ENCODE measurements around the gene GAS2L1.

DNA sequence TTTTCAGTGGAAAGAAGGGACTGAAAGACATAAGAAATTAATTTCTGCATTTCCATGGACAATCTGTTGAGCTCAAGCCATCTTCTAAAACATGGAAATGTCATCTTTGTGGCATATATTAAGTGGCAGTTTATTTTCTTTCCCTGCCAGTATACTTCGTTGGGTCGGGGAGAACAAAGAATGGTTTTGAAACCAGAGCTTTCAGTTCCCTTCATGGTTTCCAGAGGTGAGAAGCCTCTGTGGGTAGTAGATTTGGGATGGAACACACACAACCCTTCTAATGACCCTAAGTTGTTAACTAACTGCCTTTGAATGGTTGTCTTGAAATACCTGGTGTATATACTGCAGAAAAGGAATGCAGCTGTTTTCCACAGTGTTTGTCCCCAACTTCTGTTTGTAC is 17.6 kb upstream of the GAS2L1 start:
- TF ChIP-seq, protein P1, sequence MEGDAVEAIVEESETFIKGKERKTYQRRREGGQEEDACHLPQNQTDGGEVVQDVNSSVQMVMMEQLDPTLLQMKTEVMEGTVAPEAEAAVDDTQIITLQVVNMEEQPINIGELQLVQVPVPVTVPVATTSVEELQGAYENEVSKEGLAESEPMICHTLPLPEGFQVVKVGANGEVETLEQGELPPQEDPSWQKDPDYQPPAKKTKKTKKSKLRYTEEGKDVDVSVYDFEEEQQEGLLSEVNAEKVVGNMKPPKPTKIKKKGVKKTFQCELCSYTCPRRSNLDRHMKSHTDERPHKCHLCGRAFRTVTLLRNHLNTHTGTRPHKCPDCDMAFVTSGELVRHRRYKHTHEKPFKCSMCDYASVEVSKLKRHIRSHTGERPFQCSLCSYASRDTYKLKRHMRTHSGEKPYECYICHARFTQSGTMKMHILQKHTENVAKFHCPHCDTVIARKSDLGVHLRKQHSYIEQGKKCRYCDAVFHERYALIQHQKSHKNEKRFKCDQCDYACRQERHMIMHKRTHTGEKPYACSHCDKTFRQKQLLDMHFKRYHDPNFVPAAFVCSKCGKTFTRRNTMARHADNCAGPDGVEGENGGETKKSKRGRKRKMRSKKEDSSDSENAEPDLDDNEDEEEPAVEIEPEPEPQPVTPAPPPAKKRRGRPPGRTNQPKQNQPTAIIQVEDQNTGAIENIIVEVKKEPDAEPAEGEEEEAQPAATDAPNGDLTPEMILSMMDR (IDR thresholded peaks at IDR 0.05; ENCODE audit: insufficient read depth, low read length, poor library complexity, severe bottlenecking): no peak
- TF ChIP-seq EZH2phosphoT487 (conservative IDR thresholded peaks at IDR 0.05; ENCODE audit: low read length): no peak

Measured in SU-DHL-6 (cell line).